Measurements from ENCODE around the gene RND2. TPM values are rescaled to one million over a fixed set of nuclear protein-coding genes. Genes with fewer than 3 reads are reported as not detected.

The RND2 gene
- polyA plus RNA-seq, 3 donors, result 3.7 to 4.2 (median 3.9) TPM

DNA sequence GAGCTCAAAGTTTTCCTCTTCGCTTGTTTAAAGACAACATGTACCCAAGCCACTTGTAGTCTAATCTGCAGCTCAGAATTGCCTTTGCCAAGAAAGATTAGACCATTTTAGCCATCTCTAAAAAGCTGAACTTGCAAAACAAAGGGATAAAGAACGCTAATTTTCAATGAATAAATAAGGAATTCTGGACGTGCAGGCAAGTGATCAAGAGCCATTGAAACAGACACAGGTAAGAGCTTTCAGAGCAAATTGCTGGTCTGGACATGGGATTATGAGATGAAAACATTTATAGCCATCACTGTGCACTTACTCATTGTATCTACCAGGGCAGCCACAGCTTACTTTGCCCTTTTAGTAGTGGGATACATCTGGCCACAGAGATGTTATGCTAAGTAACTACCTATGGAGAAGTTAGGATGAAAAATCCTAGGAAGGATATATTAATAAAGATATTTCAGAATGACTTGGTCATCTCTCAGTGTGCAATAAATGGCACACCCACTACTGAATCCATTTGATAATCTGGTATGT is 44.4 kb downstream of the RND2 start:
- no peak for DNase-seq

GRCh38 chr17:43070257-43070656 is 45.2 kb downstream of the RND2 start:
- no peak for DNase-seq

DNA sequence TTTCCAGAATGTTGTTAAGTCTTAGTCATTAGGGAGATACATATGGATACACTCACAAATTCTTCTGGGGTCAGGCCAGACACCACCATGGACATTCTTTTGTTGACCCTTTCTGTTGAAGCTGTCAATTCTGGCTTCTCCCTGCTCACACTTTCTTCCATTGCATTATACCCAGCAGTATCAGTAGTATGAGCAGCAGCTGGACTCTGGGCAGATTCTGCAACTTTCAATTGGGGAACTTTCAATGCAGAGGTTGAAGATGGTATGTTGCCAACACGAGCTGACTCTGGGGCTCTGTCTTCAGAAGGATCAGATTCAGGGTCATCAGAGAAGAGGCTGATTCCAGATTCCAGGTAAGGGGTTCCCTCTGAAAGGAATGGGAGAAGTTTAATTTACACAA is 45.8 kb downstream of the RND2 start:
- no peak for DNase-seq

- no peak for DNase-seq
These were observed 49.8 kb downstream of the RND2 start for GRCh38 chr17:43074869-43075268.

- DNase-seq, result no peak
These were observed 54.7 kb downstream of the RND2 start for GRCh38 chr17:43079641-43080302.

Other genes starting within 250 kb of the RND2 start
- gene WNK4, start 244.6 kb upstream of the RND2 start, polyA plus RNA-seq (ENCODE audit: insufficient read length in 3 of 3), result 10 to 100 TPM in 1 of 3 donors, 1 to 10 TPM in 2; 9.1 to 13.8 (median 9.3) TPM
- gene COA3, start 226.5 kb upstream of the RND2 start, polyA plus RNA-seq (ENCODE audit: insufficient read length in 3 of 3), result 100 to 1,000 TPM; 155 to 187 (median 161) TPM
- gene CNTD1, start 226.4 kb upstream of the RND2 start, polyA plus RNA-seq (ENCODE audit: insufficient read length in 3 of 3), result 1 to 10 TPM; 1.3 to 3.9 (median 3.3) TPM
- gene BECN1, start 200.9 kb upstream of the RND2 start, polyA plus RNA-seq (ENCODE audit: insufficient read length in 3 of 3), result 10 to 100 TPM; 64.9 to 82.2 (median 72.0) TPM
- 10 to 100 TPM; 97.6 to 99.2 (median 98.5) TPM for gene PSME3, start 191.8 kb upstream of the RND2 start, polyA plus RNA-seq (ENCODE audit: insufficient read length in 3 of 3)
- gene AOC2, start 180.7 kb upstream of the RND2 start, polyA plus RNA-seq (ENCODE audit: insufficient read length in 3 of 3), result 1 to 10 TPM; 1.1 to 2.2 (median 1.6) TPM
- gene AOC3, start 174.0 kb upstream of the RND2 start, polyA plus RNA-seq (ENCODE audit: insufficient read length in 3 of 3), result 1 to 10 TPM; 5.4 to 6.2 (median 5.5) TPM
- gene G6PC1, start 124.4 kb upstream of the RND2 start, polyA plus RNA-seq (ENCODE audit: insufficient read length in 3 of 3), result 1 to 10 TPM; 4.7 to 9.1 (median 8.6) TPM
- gene AARSD1, start 60.8 kb upstream of the RND2 start, polyA plus RNA-seq (ENCODE audit: insufficient read length in 3 of 3), result 10 to 100 TPM; 54.0 to 79.0 (median 77.8) TPM
- gene PTGES3L, start 45.2 kb upstream of the RND2 start, polyA plus RNA-seq (ENCODE audit: insufficient read length in 3 of 3), result 1 to 10 TPM; 1.1 to 2.6 (median 2.3) TPM
- 10 to 100 TPM; 15.4 to 19.1 (median 16.2) TPM for gene RUNDC1, start 44.7 kb upstream of the RND2 start, polyA plus RNA-seq (ENCODE audit: insufficient read length in 3 of 3)
- 1,000 to 10,000 TPM; 1,225 to 1,560 (median 1,448) TPM for gene RPL27, start 26.8 kb upstream of the RND2 start, polyA plus RNA-seq (ENCODE audit: insufficient read length in 3 of 3)
- 10 to 100 TPM; 10.3 to 13.4 (median 11.2) TPM for gene IFI35, start 18.4 kb upstream of the RND2 start, polyA plus RNA-seq (ENCODE audit: insufficient read length in 3 of 3)
- gene VAT1, start 2.8 kb upstream of the RND2 start, polyA plus RNA-seq (ENCODE audit: insufficient read length in 3 of 3), result 100 to 1,000 TPM; 126 to 138 (median 131) TPM
- gene BRCA1, start 100.1 kb downstream of the RND2 start, polyA plus RNA-seq (ENCODE audit: insufficient read length in 3 of 3), result 10 to 100 TPM; 13.9 to 19.5 (median 17.1) TPM
- gene NBR1, start 146.0 kb downstream of the RND2 start, polyA plus RNA-seq (ENCODE audit: insufficient read length in 3 of 3), result 100 to 1,000 TPM; 109 to 118 (median 110) TPM
- gene TMEM106A, start 186.6 kb downstream of the RND2 start, polyA plus RNA-seq (ENCODE audit: insufficient read length in 3 of 3), result 10 to 100 TPM; 14.1 to 28.5 (median 27.5) TPM
- gene CCDC200, start 203.4 kb downstream of the RND2 start, polyA plus RNA-seq (ENCODE audit: insufficient read length in 3 of 3), result 10 to 100 TPM in 2 of 3 donors, 1 to 10 TPM in 1; 7.4 to 40.9 (median 37.2) TPM
- gene RNU2-1, start 208.7 kb downstream of the RND2 start, polyA plus RNA-seq (ENCODE audit: insufficient read length in 3 of 3), result not detected